Mesendoderm (in vitro differentiated cells): ENCODE data around the gene ARHGAP26.

Experiments
- DNase-seq: peaks from one replicate; pipeline ENCODE4 v3.0.0; 2013
- H2AK5ac ChIP-seq: 2 replicates; pipeline ENCODE4 v1.6.1; 2013; ENCODE audit warnings: low read length, inconsistent platforms
- H2BK120ac ChIP-seq: 2 replicates; pipeline ENCODE4 v1.6.1; 2013; ENCODE audit warnings: low read depth, mild to moderate bottlenecking, low read length, moderate library complexity, mixed read lengths
- H2BK15ac ChIP-seq: replicated peaks from 2 replicates; pipeline ENCODE4 v1.6.1; 2013; ENCODE audit warnings: low read depth, mild to moderate bottlenecking, moderate library complexity
- H2BK5ac ChIP-seq: 2 replicates; pipeline ENCODE4 v1.6.1; 2013; ENCODE audit warnings: low read length, inconsistent platforms
- H3K18ac ChIP-seq: 2 replicates; pipeline ENCODE4 v1.6.1; 2013; ENCODE audit warnings: mild to moderate bottlenecking, low read length, mixed read lengths
- H3K23ac ChIP-seq: one replicate; pipeline ENCODE4 v1.6.1; 2013; ENCODE audit warnings: low read length
- H3K27ac ChIP-seq: 2 replicates; pipeline ENCODE4 v1.5.1; 2013; ENCODE audit warnings: low read depth, mild to moderate bottlenecking, inconsistent platforms, low read length, moderate library complexity
- H3K27me3 ChIP-seq: 2 replicates; pipeline ENCODE4 v1.6.1; 2013; ENCODE audit warnings: low read length, control low read depth, mild to moderate bottlenecking, inconsistent platforms; ENCODE audit not compliant: insufficient read depth, poor library complexity
- H3K36me3 ChIP-seq: 2 replicates; pipeline ENCODE4 v1.6.1; 2013; ENCODE audit warnings: low read length, inconsistent platforms; ENCODE audit not compliant: control insufficient read depth, insufficient read depth
- H3K4ac ChIP-seq: one replicate; pipeline ENCODE4 v1.6.1; 2013; ENCODE audit warnings: low read depth, mild to moderate bottlenecking, low read length, moderate library complexity
- H3K4me1 ChIP-seq: 2 replicates; pipeline ENCODE4 v1.6.1; 2013; ENCODE audit warnings: low read depth, low read length, inconsistent platforms; ENCODE audit not compliant: control insufficient read depth
- H3K4me2 ChIP-seq: 2 replicates; pipeline ENCODE4 v1.6.1; 2013; ENCODE audit warnings: low read length
- H3K4me3 ChIP-seq: 2 replicates; pipeline ENCODE4 v1.5.1; 2013; ENCODE audit warnings: mild to moderate bottlenecking, low read length
- H3K56ac ChIP-seq: one replicate; pipeline ENCODE4 v1.6.1; 2013; ENCODE audit warnings: low read length
- H3K79me1 ChIP-seq: 2 replicates; pipeline ENCODE4 v1.6.1; 2013; ENCODE audit warnings: low read length, inconsistent platforms
- H3K79me2 ChIP-seq: 2 replicates; pipeline ENCODE4 v1.6.1; 2013; ENCODE audit warnings: mild to moderate bottlenecking, low read length; ENCODE audit not compliant: control insufficient read depth, insufficient read depth
- H3K9ac ChIP-seq: 2 replicates; pipeline ENCODE4 v1.6.1; 2013; ENCODE audit warnings: low read length, inconsistent platforms
- H4K5ac ChIP-seq: one replicate; pipeline ENCODE4 v1.6.1; 2013; ENCODE audit warnings: low read length
- H4K8ac ChIP-seq: one replicate; pipeline ENCODE4 v1.6.1; 2013; ENCODE audit warnings: low read depth, mild to moderate bottlenecking, control low read depth, low read length, moderate library complexity
- WGBS: extraction: QIAGEN DNeasy Blood & Tissue Kit; methylation state at CpG from one replicate; pipeline ENCODE4 v1.1.7; 2013; ENCODE audit warnings: low lambda C conversion rate, missing lambda C conversion rate; ENCODE audit not compliant: insufficient coverage; ENCODE audit errors: extremely low coverage; 5-methylcytosine and 5-hydroxymethylcytosine counted together

The ARHGAP26 gene

DNA sequence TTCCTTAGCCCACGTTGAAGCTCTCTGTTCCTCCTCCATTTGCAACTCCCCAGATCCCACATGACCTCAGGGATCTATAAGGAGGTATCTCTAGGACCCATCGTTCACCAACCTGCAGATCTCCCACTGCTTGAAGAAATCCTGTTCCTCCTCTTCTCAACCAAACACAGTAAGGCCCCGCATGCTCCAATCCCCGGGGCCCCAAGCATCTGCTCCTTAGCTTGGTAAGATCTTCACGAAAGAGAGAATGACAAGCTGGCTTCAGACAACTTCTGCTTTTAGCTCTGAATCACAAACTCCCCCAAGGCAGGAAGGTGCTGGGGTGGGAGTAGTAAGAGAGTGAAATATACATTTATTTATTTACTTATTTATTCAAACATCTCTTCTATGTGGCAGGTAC is 33.0 kb upstream of the ARHGAP26 start:
- DNase-seq: no peak
- peaks cover 5% of the 10 kb centered on the region for H3K4me1 ChIP-seq

DNA sequence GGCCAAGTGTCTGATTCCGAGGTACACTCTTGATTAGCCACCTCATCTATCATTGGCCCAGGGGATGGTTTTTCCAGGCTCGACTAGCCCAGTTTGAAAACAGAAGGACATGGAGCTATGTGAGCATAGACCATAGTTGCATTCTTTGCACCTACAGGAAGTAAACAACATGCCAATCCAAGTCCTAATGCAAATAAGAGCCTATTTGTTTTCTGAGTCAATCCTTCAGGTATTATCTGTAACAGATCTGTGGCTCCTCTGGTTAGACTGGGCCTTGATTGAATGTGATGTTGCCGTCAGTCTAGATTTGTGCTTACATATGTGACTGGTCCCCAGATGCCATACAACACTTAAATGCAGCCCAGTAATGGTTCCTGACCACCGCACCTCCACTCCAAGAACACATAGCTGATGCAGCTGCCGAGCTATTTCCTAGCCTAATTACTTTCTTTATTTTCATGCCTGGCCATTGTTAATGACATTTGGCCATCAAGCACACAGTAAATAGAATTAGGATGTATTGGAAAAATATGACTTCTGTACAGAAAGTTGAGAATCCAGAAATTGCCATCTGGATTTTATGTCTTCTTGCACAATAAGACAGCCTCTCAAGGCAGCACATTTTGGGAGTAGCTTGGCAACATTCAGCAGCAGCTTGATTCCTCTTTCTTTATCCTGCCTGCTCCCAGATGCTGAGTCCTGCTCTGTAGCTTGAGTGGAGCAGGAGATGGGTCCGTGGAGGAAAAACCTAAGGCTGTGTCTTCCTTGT is 29.5 kb upstream of the ARHGAP26 start:
- Histone ChIP-seq H3K79me2 (no peaks in the 10 kb centered on the region), H3K36me3 (no peaks in the 10 kb centered on the region), H3K79me1 (no peaks in the 10 kb centered on the region), H3K27ac (no peak overlapping the region), H3K4me2 (no peak overlapping the region), H2BK120ac (no peak overlapping the region), H4K5ac (no peak overlapping the region), H3K56ac (no peak overlapping the region), H4K8ac (no peak overlapping the region), H3K27me3 (peaks cover 1% of the 10 kb centered on the region), H3K4me3 (no peak overlapping the region), H3K4me1 (peaks cover 5% of the 10 kb centered on the region), H3K23ac (no peak overlapping the region), H2BK15ac (no peak overlapping the region), H2AK5ac (no peak overlapping the region), H3K18ac (no peak overlapping the region), H3K9ac (no peak overlapping the region), H2BK5ac (no peak overlapping the region), H3K4ac (no peak overlapping the region)
- peak; percentile 29 for DNase-seq
- WGBS: no CpG with 5 or more reads among the region's 6 CpGs

More for the DNA sequence above, 33.0 kb upstream of the ARHGAP26 start:
- Histone ChIP-seq H2BK15ac (no peak overlapping the region), H3K79me2 (no peaks in the 10 kb centered on the region), H3K4ac (no peak overlapping the region), H4K5ac (no peak overlapping the region), H3K18ac (no peak overlapping the region), H3K4me3 (no peak overlapping the region), H4K8ac (no peak overlapping the region), H3K56ac (no peak overlapping the region), H3K79me1 (no peaks in the 10 kb centered on the region), H3K9ac (no peak overlapping the region), H3K27me3 (no peaks in the 10 kb centered on the region), H2BK5ac (no peak overlapping the region), H2BK120ac (no peak overlapping the region), H3K27ac (no peak overlapping the region), H2AK5ac (no peak overlapping the region), H3K36me3 (no peaks in the 10 kb centered on the region), H3K4me2 (no peak overlapping the region), H3K23ac (no peak overlapping the region)
- no CpG with 5 or more reads among the region's 5 CpGs for WGBS

DNA sequence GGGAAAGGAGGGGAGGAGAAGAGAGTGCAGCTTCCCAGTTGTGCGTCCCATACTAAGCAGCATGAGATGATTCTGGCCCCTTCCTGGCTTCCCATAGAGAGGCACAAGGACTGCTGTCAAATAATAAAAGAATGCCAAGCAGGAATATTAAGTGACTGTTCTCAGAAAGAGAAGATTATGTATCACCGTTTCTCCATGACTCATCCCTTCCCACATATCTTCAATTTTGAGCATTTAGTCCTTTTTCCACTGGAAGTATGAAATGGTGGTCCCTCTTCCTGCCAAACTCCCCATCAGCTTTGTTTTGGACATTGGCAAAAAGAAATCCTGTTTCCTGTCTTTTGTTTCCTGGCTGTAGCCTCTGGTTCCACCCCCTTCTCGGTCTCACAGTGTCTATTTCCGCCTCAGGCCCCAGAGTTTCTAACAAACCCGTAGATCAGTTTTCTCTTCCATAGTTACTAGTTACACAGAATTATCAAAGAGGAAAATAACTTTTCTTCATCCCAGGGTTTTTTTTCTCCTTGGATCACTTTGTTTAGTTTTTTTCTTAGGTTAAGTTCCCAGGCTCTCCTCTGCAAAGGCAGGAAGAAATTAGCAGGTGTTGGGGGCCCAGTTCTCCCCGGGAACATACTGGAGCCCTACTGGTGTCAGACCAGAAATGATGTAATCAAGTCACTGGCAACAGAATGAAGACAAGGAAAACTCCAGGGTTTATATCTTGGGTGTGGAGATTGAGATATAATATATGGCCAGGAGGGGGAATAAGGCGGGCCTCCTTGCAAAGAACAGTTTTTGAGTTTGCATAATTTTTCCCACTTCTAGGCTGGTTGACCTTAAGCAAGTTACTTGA is 26.4 kb upstream of the ARHGAP26 start:
- peaks cover 1% of the 10 kb centered on the region for H3K27me3 ChIP-seq
- H3K79me1 ChIP-seq: no peaks in the 10 kb centered on the region
- H3K36me3 ChIP-seq: no peaks in the 10 kb centered on the region
- H3K9ac ChIP-seq: no peak overlapping the region
- peak overlapping the region; percentile 11 for H3K18ac ChIP-seq
- H2BK120ac ChIP-seq: no peak overlapping the region
- H3K4ac ChIP-seq: no peak overlapping the region
- H3K27ac ChIP-seq: no peak overlapping the region
- peak; percentile 16 for DNase-seq
- H4K8ac ChIP-seq: no peak overlapping the region
- no peak overlapping the region for H2AK5ac ChIP-seq
- H3K4me3 ChIP-seq: no peak overlapping the region
- no peaks in the 10 kb centered on the region for H3K79me2 ChIP-seq
- no peak overlapping the region for H3K4me2 ChIP-seq
- H2BK15ac ChIP-seq: no peak overlapping the region
- H4K5ac ChIP-seq: no peak overlapping the region
- H3K56ac ChIP-seq: no peak overlapping the region
- WGBS: no CpG with 5 or more reads among the region's 7 CpGs
- H3K4me1 ChIP-seq: peaks cover 5% of the 10 kb centered on the region
- no peak overlapping the region for H2BK5ac ChIP-seq
- no peak overlapping the region for H3K23ac ChIP-seq

DNA sequence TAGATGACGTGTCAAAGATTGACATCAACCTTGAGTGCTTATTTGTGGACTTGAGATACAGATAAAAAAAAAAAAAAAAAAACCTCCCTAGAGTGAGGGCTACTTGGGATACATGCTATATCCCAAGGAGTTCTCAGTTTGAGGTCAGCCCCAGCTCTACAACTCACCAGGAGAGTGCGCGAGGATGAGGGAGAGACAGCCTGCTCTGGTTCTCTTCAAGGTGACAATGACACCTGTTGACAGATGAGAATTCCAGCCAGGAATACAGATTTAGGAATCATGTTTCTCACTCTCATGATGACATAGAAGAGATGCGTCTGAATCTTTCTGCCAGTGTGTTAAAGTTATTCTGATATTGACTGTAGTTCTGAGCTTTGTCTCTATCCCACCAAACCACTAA is 24.9 kb upstream of the ARHGAP26 start:
- no CpG with 5 or more reads among the region's 4 CpGs for WGBS
- H3K4ac ChIP-seq: no peak overlapping the region
- no peak overlapping the region for H3K9ac ChIP-seq

DNA sequence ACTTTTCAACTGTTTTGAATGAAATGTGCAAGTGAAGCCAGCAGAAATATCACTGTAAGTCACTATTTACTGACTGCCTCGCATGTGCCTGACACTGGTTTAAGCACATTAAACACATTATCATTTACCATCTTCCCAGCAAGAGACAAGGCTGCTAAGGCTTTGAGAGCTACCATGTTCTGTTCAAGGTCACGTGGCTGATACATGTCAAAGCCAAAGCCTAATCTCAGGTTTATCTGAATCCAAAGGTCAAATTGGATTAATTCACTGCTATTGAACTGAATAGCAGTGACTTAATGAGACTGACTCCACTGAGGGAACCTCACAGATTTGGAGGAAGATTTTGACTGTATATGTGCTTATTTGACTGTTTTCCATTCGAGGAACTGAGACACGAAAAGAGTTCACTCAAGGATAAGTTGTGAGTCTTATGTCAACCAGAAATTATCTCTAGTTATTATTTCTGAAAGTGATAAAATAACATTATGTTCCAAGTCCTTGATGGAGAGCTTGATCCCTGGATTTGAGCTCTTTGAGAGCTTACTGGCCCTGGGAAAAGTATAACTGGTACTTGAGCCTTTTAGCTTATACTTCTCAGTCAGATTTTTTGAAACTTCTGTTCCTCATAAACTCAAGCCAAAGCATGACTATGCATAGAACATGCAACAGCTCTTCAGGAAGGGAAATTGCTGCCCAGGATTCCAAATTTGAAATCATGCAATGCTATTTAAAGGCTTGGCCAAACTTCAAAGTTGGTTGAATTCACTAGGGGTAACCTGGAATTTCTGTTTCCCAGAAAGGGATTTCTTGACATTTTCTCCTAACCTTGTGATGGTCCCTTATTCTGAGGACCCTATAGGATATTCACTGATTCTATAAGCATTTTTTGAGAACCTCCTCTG is 23.4 kb upstream of the ARHGAP26 start:
- Histone ChIP-seq H3K4me2 (no peak overlapping the region), H3K4me1 (peaks cover 2% of the 10 kb centered on the region), H3K79me2 (no peaks in the 10 kb centered on the region), H2BK5ac (no peak overlapping the region), H2BK15ac (no peak overlapping the region), H3K23ac (no peak overlapping the region), H3K36me3 (no peaks in the 10 kb centered on the region), H4K8ac (no peak overlapping the region), H3K79me1 (no peaks in the 10 kb centered on the region), H3K4ac (no peak overlapping the region), H3K56ac (no peak overlapping the region), H4K5ac (no peak overlapping the region), H3K4me3 (no peak overlapping the region), H2AK5ac (no peak overlapping the region), H3K9ac (no peak overlapping the region), H2BK120ac (no peak overlapping the region), H3K27me3 (peaks cover 1% of the 10 kb centered on the region), H3K27ac (no peak overlapping the region), H3K18ac (no peak overlapping the region)
- no peak for DNase-seq
- no CpG with 5 or more reads among the region's 4 CpGs for WGBS

More for the DNA sequence above, 24.9 kb upstream of the ARHGAP26 start:
- H3K36me3 ChIP-seq: no peaks in the 10 kb centered on the region
- H3K56ac ChIP-seq: no peak overlapping the region
- H4K8ac ChIP-seq: no peak overlapping the region
- no peak overlapping the region for H3K27ac ChIP-seq
- H2BK5ac ChIP-seq: no peak overlapping the region
- H3K4me2 ChIP-seq: no peak overlapping the region
- no peak overlapping the region for H4K5ac ChIP-seq
- H2BK120ac ChIP-seq: no peak overlapping the region
- peaks cover 1% of the 10 kb centered on the region for H3K27me3 ChIP-seq
- DNase-seq: no peak
- H3K79me1 ChIP-seq: no peaks in the 10 kb centered on the region
- H2BK15ac ChIP-seq: no peak overlapping the region
- H3K23ac ChIP-seq: no peak overlapping the region
- H3K4me3 ChIP-seq: no peak overlapping the region
- H3K18ac ChIP-seq: no peak overlapping the region
- peaks cover 5% of the 10 kb centered on the region for H3K4me1 ChIP-seq
- H2AK5ac ChIP-seq: no peak overlapping the region
- no peaks in the 10 kb centered on the region for H3K79me2 ChIP-seq
